ENCODE data around the gene NOA1. TPM values are rescaled to one million over a fixed set of nuclear protein-coding genes. Genes with fewer than 3 reads are reported as not detected.

Gene NOA1
- total and polyA plus RNA-seq, 10 of the 15 experiments (the other 5 are each of a cell fraction or from before 2014, with no cell fraction given), result 3.2 to 34.0 (median 17.6) TPM

- ChIA-PET RAD21 (ENCODE audit: unreplicated experiment) (interaction anchor here (0.6 kb wide), 1 partner anchor 180 kb away, joined by 5 read pairs; no protein-coding TSS in a partner anchor), POLR2A (no interaction called here), CTCF (interaction anchor here (2.2 kb wide), 1 partner anchor 13 kb away, joined by 11 read pairs; no protein-coding TSS in a partner anchor), SMC1A (ENCODE audit: uncharacterized antibody, unreplicated experiment) (interaction anchor here (2.3 kb wide), 1 partner anchor 12 kb away, joined by 8 read pairs; no protein-coding TSS in a partner anchor)
- Histone ChIP-seq H3K27me3 (replicated peaks in 1 of 2; ENCODE audit: control insufficient read depth in 2 of 2, insufficient read depth in 2 of 2, low read length in 1 of 2) (no peaks in the 10 kb centered on the region), H3K79me2 (ENCODE audit: control insufficient read depth, insufficient read depth, low read length) (peaks cover 36% of the 10 kb centered on the region), H3K4me1 (ENCODE audit: control insufficient read depth, insufficient read depth, low read length) (no peaks in the 10 kb centered on the region), H3K9ac (ENCODE audit: control insufficient read depth, insufficient read depth, low read length) (no peak overlapping the region), H3K4me2 (ENCODE audit: control insufficient read depth, insufficient read depth) (0 out of 2 replicates have a peak overlapping the region, but pooled peaks have one; percentile 11), H3K4me3 (no peak overlapping the region), H2AFZ (ENCODE audit: control insufficient read depth, low read depth, low read length) (no peak overlapping the region), H4K20me1 (ENCODE audit: control insufficient read depth, insufficient read depth) (peaks cover 6% of the 10 kb centered on the region; the same call in 1 of the 2 replicates), H3K36me3 (ENCODE audit: control insufficient read depth in 2 of 2, insufficient read depth in 2 of 2, low read length in 1 of 2) (peaks cover 6 to 19% of the 10 kb centered on the region in 2 experiments), H3K27ac (ENCODE audit: control insufficient read depth, insufficient read depth) (no peak overlapping the region), H3K9me3 (replicated peaks; ENCODE audit: control insufficient read depth, insufficient read depth, low read length) (peaks cover 14% of the 10 kb centered on the region)
- TF ChIP-seq PML (IDR thresholded peaks at IDR 0.05; ENCODE audit: low read length), result no peak
- no peak for TF ChIP-seq MXI1 (IDR thresholded peaks at IDR 0.05; ENCODE audit: low read depth, low read length)
- no peak for TF ChIP-seq HDAC6 (IDR thresholded peaks at IDR 0.05; ENCODE audit: unreplicated experiment)
- TF ChIP-seq STAT1 (conservative IDR thresholded peaks at IDR 0.05), result no peak
- TF ChIP-seq NR2C1 (IDR thresholded peaks at IDR 0.05), result no peak
- TF ChIP-seq MYC (IDR thresholded peaks at IDR 0.05; ENCODE audit: insufficient read depth, insufficient read length, insufficient replicate concordance, low read length, severe bottlenecking), result no peak
- TF ChIP-seq SRF (IDR thresholded peaks at IDR 0.05; ENCODE audit: low read depth in 2 of 2, low read length in 2 of 2), result no peak
- TF ChIP-seq SP1 (IDR thresholded peaks at IDR 0.05; ENCODE audit: low read depth, low read length), result no peak
- TF ChIP-seq POLR2AphosphoS2 (IDR thresholded peaks at IDR 0.05; ENCODE audit: low read depth, low read length), result no peak
- no peak for TF ChIP-seq ZBTB33 (IDR thresholded peaks at IDR 0.05)
- no peak for TF ChIP-seq ZNF687 (IDR thresholded peaks at IDR 0.05)
- TF ChIP-seq WRNIP1 (IDR thresholded peaks at IDR 0.05; ENCODE audit: borderline replicate concordance, low read depth, low read length), result no peak
- no peak for TF ChIP-seq NFYB (IDR thresholded peaks at IDR 0.05; ENCODE audit: insufficient read depth, low read depth, low read length)
- no peak for TF ChIP-seq ETV6 (conservative IDR thresholded peaks at IDR 0.05 in 1 of 2, IDR thresholded peaks at IDR 0.05 in 1 of 2; ENCODE audit: borderline replicate concordance in 1 of 2, low read depth in 1 of 2)
- no peak for TF ChIP-seq MYB (IDR thresholded peaks at IDR 0.05; ENCODE audit: borderline replicate concordance, low read depth, low read length)
- TF ChIP-seq CBX5 (IDR thresholded peaks at IDR 0.05; ENCODE audit: low read depth), result no peak
- TF ChIP-seq ZSCAN29 (IDR thresholded peaks at IDR 0.05), result no peak
- no peak for TF ChIP-seq NFYA (IDR thresholded peaks at IDR 0.05; ENCODE audit: borderline replicate concordance, low read depth, low read length)
- TF ChIP-seq EP300 (IDR thresholded peaks at IDR 0.05; ENCODE audit: borderline replicate concordance in 1 of 2, control insufficient read depth in 1 of 2, low read depth in 2 of 2, low read length in 2 of 2), result no peak
- in situ Hi-C loops (cut with MboI) (no loop called here), intact Hi-C loops (cut with micrococcal nuclease; ENCODE audit: unreplicated experiment) (no loop called here)
- no TSS peak for BruUV-seq (replicated peaks)
- DNase-seq (ENCODE audit: low read depth, low spot score) (no peak), FAIRE-seq (no peak), ATAC-seq (no peak)
- 100% methylated on average over 3 of the region's 3 CpGs for WGBS (ENCODE audit: insufficient coverage, insufficient replicate concordance, low lambda C conversion rate, missing lambda C conversion rate)
Measured at GRCh38 chr4:56973336-56973735, 4.1 kb downstream of the NOA1 start.
